ENCODE data around the gene CACNA1F.

Gene CACNA1F

DNA sequence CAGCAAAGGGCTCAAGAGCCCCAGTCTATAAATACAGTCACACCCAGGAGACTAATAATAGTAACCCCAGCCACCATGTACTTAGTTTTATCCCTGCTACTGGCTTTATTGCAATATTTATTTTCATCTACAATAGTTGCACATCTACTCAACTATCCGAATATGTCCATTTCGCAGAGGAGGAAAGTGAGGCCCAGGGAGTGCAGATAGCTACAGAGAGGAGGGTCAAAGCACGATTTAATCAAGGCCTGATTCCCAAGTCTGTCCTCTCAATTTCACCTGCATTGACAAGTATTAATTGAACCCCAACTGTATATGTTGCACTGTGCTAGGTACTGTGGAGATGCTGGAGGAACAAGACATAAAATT lies 65.4 kb downstream of the CACNA1F start:
- H2BK120ac ChIP-seq (ENCODE audit: low read depth, low read length), result no peak overlapping the region
- H3K4me1 ChIP-seq (ENCODE audit: control insufficient read depth, low read depth, low read length), result no peaks in the 10 kb centered on the region
- no peak overlapping the region for H2AK5ac ChIP-seq (ENCODE audit: low read length)
- H3K23ac ChIP-seq (ENCODE audit: low read length), result no peak overlapping the region
- H3K27me3 ChIP-seq (ENCODE audit: insufficient read depth, low read length, poor library complexity), result no peaks in the 10 kb centered on the region
- no peak overlapping the region for H2BK15ac ChIP-seq (replicated peaks; ENCODE audit: low read depth)
- DNase-seq, result no peak
- H3K18ac ChIP-seq (ENCODE audit: low read length), result no peak overlapping the region
- H3K4me3 ChIP-seq (ENCODE audit: low read length), result no peak overlapping the region
- no CpG with 5 or more reads among the region's 3 CpGs for WGBS (ENCODE audit: extremely low coverage, insufficient coverage, low lambda C conversion rate)
- H3K4me2 ChIP-seq (ENCODE audit: low read length), result no peak overlapping the region
- no peaks in the 10 kb centered on the region for H3K79me1 ChIP-seq (ENCODE audit: low read length)
- no peak overlapping the region for H4K8ac ChIP-seq (ENCODE audit: low read depth, low read length)
- no peak overlapping the region for H3K27ac ChIP-seq (ENCODE audit: low read depth, low read length)
- no peak overlapping the region for H3K4ac ChIP-seq (ENCODE audit: low read depth, low read length)
- H4K5ac ChIP-seq (ENCODE audit: low read length), result no peak overlapping the region
- peak overlapping the region; percentile 56 for H3K56ac ChIP-seq (ENCODE audit: low read length)
- no peaks in the 10 kb centered on the region for H3K36me3 ChIP-seq (ENCODE audit: control insufficient read depth, insufficient read depth, low read length)
- H2BK5ac ChIP-seq (ENCODE audit: low read length), result no peak overlapping the region
- no peak overlapping the region for H3K9ac ChIP-seq (ENCODE audit: low read length)
- H3K79me2 ChIP-seq (ENCODE audit: control insufficient read depth, insufficient read depth, low read length), result no peaks in the 10 kb centered on the region

DNA sequence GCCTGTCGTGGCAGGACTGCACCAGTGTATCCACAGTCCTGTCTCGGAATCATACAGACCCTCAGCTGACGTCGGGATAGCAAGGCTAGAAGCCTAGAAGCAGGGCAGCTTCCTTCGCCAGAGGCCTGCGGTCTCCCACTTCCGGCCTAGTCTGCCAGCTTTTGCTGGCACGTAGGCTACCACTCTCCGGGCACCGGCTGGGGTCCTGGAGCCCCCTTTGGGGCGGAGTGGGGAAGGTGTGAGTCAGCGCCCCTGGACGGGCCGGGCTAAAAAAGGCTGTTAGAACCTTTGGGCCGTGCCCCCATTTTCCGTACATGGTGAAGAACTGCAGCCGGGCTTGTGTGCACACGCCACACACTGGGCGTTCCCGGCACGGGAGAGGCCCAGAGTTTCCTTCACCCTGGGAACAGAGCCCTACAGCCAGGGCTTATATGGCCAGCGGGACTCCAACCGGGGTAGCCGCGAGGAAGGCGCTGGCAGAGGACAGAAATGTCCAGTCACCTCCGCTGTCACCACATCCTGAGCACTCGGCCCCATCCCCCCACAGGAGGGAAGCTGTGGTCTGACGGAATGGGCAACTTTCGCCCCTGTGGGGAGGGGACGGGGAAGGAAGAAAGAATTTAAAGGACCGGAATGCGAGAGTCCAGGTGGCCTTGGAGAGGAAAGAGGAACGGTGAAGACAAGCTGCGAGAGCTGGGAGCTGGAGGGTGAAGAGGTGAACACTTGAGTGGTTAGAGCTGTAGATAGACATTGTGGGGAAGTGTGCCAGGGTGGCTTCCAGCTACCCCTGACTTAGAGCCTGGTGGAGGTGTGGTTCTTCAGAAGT lies 66.0 kb downstream of the CACNA1F start:
- Histone ChIP-seq H3K27me3 (ENCODE audit: insufficient read depth, low read length, poor library complexity) (no peaks in the 10 kb centered on the region), H3K18ac (ENCODE audit: low read length) (no peak overlapping the region), H3K56ac (ENCODE audit: low read length) (peak overlapping the region; percentile 67), H4K8ac (ENCODE audit: low read depth, low read length) (no peak overlapping the region), H3K27ac (ENCODE audit: low read depth, low read length) (no peak overlapping the region), H2AK5ac (ENCODE audit: low read length) (no peak overlapping the region), H2BK5ac (ENCODE audit: low read length) (no peak overlapping the region), H4K5ac (ENCODE audit: low read length) (no peak overlapping the region), H3K4me1 (ENCODE audit: control insufficient read depth, low read depth, low read length) (no peaks in the 10 kb centered on the region), H3K4ac (ENCODE audit: low read depth, low read length) (no peak overlapping the region), H3K23ac (ENCODE audit: low read length) (no peak overlapping the region), H3K79me2 (ENCODE audit: control insufficient read depth, insufficient read depth, low read length) (no peaks in the 10 kb centered on the region), H3K4me3 (ENCODE audit: low read length) (no peak overlapping the region), H3K36me3 (ENCODE audit: control insufficient read depth, insufficient read depth, low read length) (no peaks in the 10 kb centered on the region), H3K4me2 (ENCODE audit: low read length) (peak overlapping the region; percentile 64), H3K79me1 (ENCODE audit: low read length) (no peaks in the 10 kb centered on the region), H3K9ac (ENCODE audit: low read length) (peak overlapping the region; percentile 49), H2BK120ac (ENCODE audit: low read depth, low read length) (no peak overlapping the region), H2BK15ac (replicated peaks; ENCODE audit: low read depth) (no peak overlapping the region)
- DNase-seq, result peak; percentile 42
- no CpG with 5 or more reads among the region's 35 CpGs for WGBS (ENCODE audit: extremely low coverage, insufficient coverage, low lambda C conversion rate)

DNA sequence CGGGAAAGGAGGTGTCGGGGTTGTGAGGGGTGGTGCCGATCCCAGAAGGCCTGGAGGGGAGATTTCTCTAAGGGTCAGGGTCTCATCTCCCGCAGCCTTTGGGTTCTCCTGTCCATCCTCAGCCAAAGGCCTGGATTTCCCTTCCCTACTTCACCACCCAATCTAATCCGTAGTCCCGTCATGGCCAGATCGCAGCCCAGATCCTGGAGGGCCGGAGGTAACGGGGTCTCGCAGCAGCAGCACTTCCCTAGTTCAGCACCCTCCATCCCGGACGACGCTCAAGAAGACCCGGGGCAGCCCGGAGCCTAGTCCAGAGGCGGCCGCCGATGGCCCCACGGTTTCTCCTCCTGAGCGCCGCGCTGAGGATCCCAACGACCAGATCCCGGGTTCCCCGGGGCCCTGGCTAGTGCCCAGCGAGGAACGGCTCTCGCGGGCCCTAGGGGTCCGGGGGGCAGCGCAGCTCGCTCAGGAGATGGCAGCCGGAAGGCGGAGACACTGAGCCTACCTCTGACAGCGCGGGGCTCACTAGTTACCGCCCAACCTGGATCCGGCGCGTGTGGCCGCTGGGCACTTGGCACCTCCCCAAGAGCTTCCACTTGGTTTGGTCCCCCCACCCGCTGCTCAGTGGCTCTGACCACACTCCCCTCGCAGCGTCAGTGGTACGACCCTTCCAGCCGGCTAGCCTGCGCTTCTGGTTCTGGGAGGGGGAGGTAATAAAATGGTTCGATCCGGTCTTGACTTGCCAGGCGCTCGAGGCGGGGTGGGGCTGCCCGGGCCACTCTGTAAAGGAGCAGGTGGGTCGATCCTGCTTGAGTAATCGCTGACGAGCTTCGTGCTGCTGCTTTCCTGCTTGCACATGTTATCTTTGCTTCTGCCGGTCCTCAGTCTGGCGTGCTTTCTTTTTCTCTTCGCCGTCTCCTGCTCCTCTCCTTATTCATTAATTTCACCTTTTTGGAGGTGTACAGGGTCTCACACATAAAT lies 66.9 kb downstream of the CACNA1F start:
- peak; percentile 96 for DNase-seq
- Histone ChIP-seq H2BK15ac (replicated peaks; ENCODE audit: low read depth) (no peak overlapping the region), H3K56ac (ENCODE audit: low read length) (peak overlapping the region; percentile 67), H2AK5ac (ENCODE audit: low read length) (no peak overlapping the region), H3K79me2 (ENCODE audit: control insufficient read depth, insufficient read depth, low read length) (no peaks in the 10 kb centered on the region), H4K5ac (ENCODE audit: low read length) (no peak overlapping the region), H3K79me1 (ENCODE audit: low read length) (no peaks in the 10 kb centered on the region), H3K4ac (ENCODE audit: low read depth, low read length) (no peak overlapping the region), H3K27ac (ENCODE audit: low read depth, low read length) (no peak overlapping the region), H3K4me2 (ENCODE audit: low read length) (peak overlapping the region; percentile 64), H3K9ac (ENCODE audit: low read length) (peak overlapping the region; percentile 44), H3K4me3 (ENCODE audit: low read length) (no peak overlapping the region), H3K4me1 (ENCODE audit: control insufficient read depth, low read depth, low read length) (no peaks in the 10 kb centered on the region), H2BK5ac (ENCODE audit: low read length) (no peak overlapping the region), H3K27me3 (ENCODE audit: insufficient read depth, low read length, poor library complexity) (no peaks in the 10 kb centered on the region), H3K23ac (ENCODE audit: low read length) (no peak overlapping the region), H3K18ac (ENCODE audit: low read length) (no peak overlapping the region), H3K36me3 (ENCODE audit: control insufficient read depth, insufficient read depth, low read length) (no peaks in the 10 kb centered on the region), H4K8ac (ENCODE audit: low read depth, low read length) (no peak overlapping the region), H2BK120ac (ENCODE audit: low read depth, low read length) (no peak overlapping the region)
- no CpG with 5 or more reads among the region's 61 CpGs for WGBS (ENCODE audit: extremely low coverage, insufficient coverage, low lambda C conversion rate)

DNA sequence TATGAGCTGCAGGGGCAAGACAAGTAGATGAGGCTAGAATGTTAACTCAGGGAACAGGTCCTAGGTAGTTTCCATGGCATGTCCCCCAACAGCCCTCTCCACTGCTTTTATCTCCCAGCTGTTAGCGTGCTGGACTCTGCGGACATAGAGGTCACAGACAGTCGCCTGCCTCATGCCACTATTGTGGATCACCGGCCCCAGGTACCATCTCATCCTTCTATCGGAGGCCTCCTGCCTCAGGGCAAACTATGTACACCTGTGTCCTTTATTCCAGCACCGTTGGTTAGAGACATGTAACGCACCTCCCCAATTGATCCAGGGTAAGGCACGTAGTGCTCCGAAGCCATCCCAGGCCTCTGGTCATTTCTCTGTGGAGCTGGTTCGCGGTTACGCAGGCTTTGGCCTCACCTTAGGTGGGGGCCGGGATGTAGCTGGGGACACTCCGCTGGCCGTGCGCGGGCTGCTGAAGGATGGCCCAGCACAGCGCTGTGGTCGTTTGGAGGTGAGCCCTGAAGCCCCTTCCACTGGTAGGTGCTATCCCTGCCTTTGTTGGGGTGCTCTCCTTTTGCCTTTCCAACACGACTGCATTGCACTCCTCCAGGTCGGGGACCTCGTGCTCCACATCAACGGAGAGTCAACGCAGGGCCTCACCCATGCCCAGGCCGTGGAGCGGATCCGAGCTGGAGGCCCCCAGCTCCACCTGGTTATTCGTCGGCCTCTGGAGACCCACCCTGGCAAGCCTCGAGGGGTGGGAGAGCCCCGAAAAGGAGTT lies 68.4 kb downstream of the CACNA1F start:
- no peaks in the 10 kb centered on the region for H3K36me3 ChIP-seq (ENCODE audit: control insufficient read depth, insufficient read depth, low read length)
- H2BK120ac ChIP-seq (ENCODE audit: low read depth, low read length), result no peak overlapping the region
- H2BK5ac ChIP-seq (ENCODE audit: low read length), result no peak overlapping the region
- H4K5ac ChIP-seq (ENCODE audit: low read length), result no peak overlapping the region
- H3K27ac ChIP-seq (ENCODE audit: low read depth, low read length), result no peak overlapping the region
- H3K79me1 ChIP-seq (ENCODE audit: low read length), result no peaks in the 10 kb centered on the region
- H3K18ac ChIP-seq (ENCODE audit: low read length), result no peak overlapping the region
- H3K56ac ChIP-seq (ENCODE audit: low read length), result no peak overlapping the region
- H3K9ac ChIP-seq (ENCODE audit: low read length), result no peak overlapping the region
- no peaks in the 10 kb centered on the region for H3K27me3 ChIP-seq (ENCODE audit: insufficient read depth, low read length, poor library complexity)
- no peak overlapping the region for H2AK5ac ChIP-seq (ENCODE audit: low read length)
- H2BK15ac ChIP-seq (replicated peaks; ENCODE audit: low read depth), result no peak overlapping the region
- H3K4me2 ChIP-seq (ENCODE audit: low read length), result no peak overlapping the region
- H3K4me3 ChIP-seq (ENCODE audit: low read length), result no peak overlapping the region
- H3K23ac ChIP-seq (ENCODE audit: low read length), result no peak overlapping the region
- H4K8ac ChIP-seq (ENCODE audit: low read depth, low read length), result no peak overlapping the region
- H3K4me1 ChIP-seq (ENCODE audit: control insufficient read depth, low read depth, low read length), result no peaks in the 10 kb centered on the region
- no peak overlapping the region for H3K4ac ChIP-seq (ENCODE audit: low read depth, low read length)
- H3K79me2 ChIP-seq (ENCODE audit: control insufficient read depth, insufficient read depth, low read length), result no peaks in the 10 kb centered on the region
- DNase-seq, result no peak
- WGBS (ENCODE audit: extremely low coverage, insufficient coverage, low lambda C conversion rate), result no CpG with 5 or more reads among the region's 31 CpGs

DNA sequence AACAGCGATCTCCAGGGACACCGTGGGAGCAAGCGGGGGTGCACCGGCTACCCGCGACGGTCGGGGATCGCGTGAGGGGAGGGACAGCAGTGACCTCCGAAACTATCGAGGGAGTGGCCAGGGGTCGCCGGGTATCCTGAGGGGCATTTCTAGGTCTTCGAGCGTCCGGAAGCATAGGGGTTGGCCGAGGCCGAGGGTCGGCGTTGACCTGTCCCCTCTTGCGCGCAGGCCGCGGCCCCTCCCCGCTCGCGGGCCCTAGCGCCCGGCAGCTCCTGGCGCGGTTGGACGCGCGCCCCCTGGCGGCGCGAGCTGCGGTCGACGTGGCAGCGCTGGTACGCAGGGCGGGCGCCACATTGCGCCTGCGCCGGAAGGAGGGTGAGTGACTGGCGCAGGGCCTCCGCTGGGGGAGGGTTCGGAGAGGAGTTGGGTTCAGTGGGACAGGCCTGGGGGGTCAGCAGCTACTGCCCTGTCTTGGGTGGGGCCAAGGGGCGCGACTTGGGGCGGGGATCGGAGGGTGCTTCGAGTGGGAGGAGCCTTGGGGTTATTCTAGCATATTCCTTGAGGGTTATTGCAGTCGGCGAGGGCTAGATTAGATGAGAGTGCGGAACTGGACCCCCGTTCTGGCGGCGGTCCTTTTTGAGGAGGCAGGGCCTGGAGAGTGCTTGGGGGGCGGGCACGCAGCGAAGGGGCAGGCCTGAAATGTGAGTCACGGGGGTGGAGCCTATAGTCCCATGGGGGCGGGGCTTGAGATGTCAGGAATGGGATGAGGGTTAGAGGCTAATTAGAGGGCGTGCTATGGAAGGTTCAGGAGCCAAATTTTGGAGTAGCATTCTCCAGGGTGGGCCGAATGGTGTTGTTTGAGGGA lies 69.4 kb downstream of the CACNA1F start:
- Histone ChIP-seq H2BK15ac (replicated peaks; ENCODE audit: low read depth) (no peak overlapping the region), H3K27ac (ENCODE audit: low read depth, low read length) (no peak overlapping the region), H3K4me1 (ENCODE audit: control insufficient read depth, low read depth, low read length) (no peaks in the 10 kb centered on the region), H2AK5ac (ENCODE audit: low read length) (no peak overlapping the region), H3K4ac (ENCODE audit: low read depth, low read length) (no peak overlapping the region), H3K9ac (ENCODE audit: low read length) (peak overlapping the region; percentile 54), H3K18ac (ENCODE audit: low read length) (peak overlapping the region; percentile 72), H3K36me3 (ENCODE audit: control insufficient read depth, insufficient read depth, low read length) (no peaks in the 10 kb centered on the region), H3K4me2 (ENCODE audit: low read length) (no peak overlapping the region), H2BK5ac (ENCODE audit: low read length) (no peak overlapping the region), H4K5ac (ENCODE audit: low read length) (no peak overlapping the region), H3K4me3 (ENCODE audit: low read length) (no peak overlapping the region), H3K79me1 (ENCODE audit: low read length) (no peaks in the 10 kb centered on the region), H3K56ac (ENCODE audit: low read length) (peak overlapping the region; percentile 80), H2BK120ac (ENCODE audit: low read depth, low read length) (no peak overlapping the region), H4K8ac (ENCODE audit: low read depth, low read length) (no peak overlapping the region), H3K79me2 (ENCODE audit: control insufficient read depth, insufficient read depth, low read length) (no peaks in the 10 kb centered on the region), H3K27me3 (ENCODE audit: insufficient read depth, low read length, poor library complexity) (no peaks in the 10 kb centered on the region), H3K23ac (ENCODE audit: low read length) (no peak overlapping the region)
- WGBS (ENCODE audit: extremely low coverage, insufficient coverage, low lambda C conversion rate), result no CpG with 5 or more reads among the region's 69 CpGs
- peak; percentile 92 for DNase-seq
